H9 (cell line): ENCODE data around the gene CCDC88C. TPM values are rescaled to one million over a fixed set of nuclear protein-coding genes. Genes with fewer than 3 reads are reported as not detected.

ENCODE experiments used
- DNase-seq: peaks from one replicate; pipeline ENCODE4 v3.0.0-alpha.2; 2017
- H2AFZ ChIP-seq: one replicate; pipeline ENCODE4 v1.6.1; 2013; ENCODE audit warnings: mild to moderate bottlenecking, low read length, control low read depth, moderate library complexity
- H2AK5ac ChIP-seq: 2 replicates; pipeline ENCODE4 v1.6.1; 2013; ENCODE audit warnings: low read length, control low read depth, mixed read lengths; ENCODE audit not compliant: insufficient read length
- H2BK120ac ChIP-seq: one replicate; pipeline ENCODE4 v1.6.1; 2013; ENCODE audit warnings: low read depth, mild to moderate bottlenecking, low read length, control low read depth, inconsistent platforms; ENCODE audit not compliant: poor library complexity, severe bottlenecking
- H2BK12ac ChIP-seq: 2 replicates; pipeline ENCODE4 v1.6.1; 2013; ENCODE audit warnings: low read length, control low read depth, mixed read lengths, low read depth; ENCODE audit not compliant: insufficient read length
- H2BK15ac ChIP-seq: 2 replicates; pipeline ENCODE4 v1.6.1; 2013; ENCODE audit warnings: low read depth, low read length, control low read depth
- H2BK20ac ChIP-seq: one replicate; pipeline ENCODE4 v1.6.1; 2013; ENCODE audit warnings: low read depth, mild to moderate bottlenecking, low read length, control low read depth, inconsistent platforms; ENCODE audit not compliant: poor library complexity, severe bottlenecking
- H2BK5ac ChIP-seq: 2 replicates; pipeline ENCODE4 v1.6.1; 2013; ENCODE audit warnings: low read length, control low read depth, mixed read lengths; ENCODE audit not compliant: insufficient read length
- H3K14ac ChIP-seq: 2 replicates; pipeline ENCODE4 v1.6.1; 2013; ENCODE audit warnings: low read length, control low read depth; ENCODE audit not compliant: insufficient read depth
- H3K18ac ChIP-seq: 2 replicates; pipeline ENCODE4 v1.6.1; 2013; ENCODE audit warnings: low read depth, mild to moderate bottlenecking, mixed read lengths, low read length, control low read depth; ENCODE audit not compliant: insufficient read length
- H3K23ac ChIP-seq: 2 replicates; pipeline ENCODE4 v1.6.1; 2013; ENCODE audit warnings: low read length, control low read depth, mixed read lengths, low read depth; ENCODE audit not compliant: insufficient read length
- H3K23me2 ChIP-seq: 2 replicates; pipeline ENCODE4 v1.6.1; 2013; ENCODE audit warnings: low read depth, mild to moderate bottlenecking, mixed read lengths, low read length, control low read depth; ENCODE audit not compliant: insufficient read length, poor library complexity, severe bottlenecking
- H3K27ac ChIP-seq: 2 replicates; pipeline ENCODE4 v1.5.1; 2013; ENCODE audit warnings: low read length, control low read depth, mixed read lengths, low read depth; ENCODE audit not compliant: insufficient read length
- H3K27me3 ChIP-seq: 2 replicates; pipeline ENCODE4 v1.6.1; 2013; ENCODE audit warnings: low read length, control low read depth, inconsistent platforms; ENCODE audit not compliant: insufficient read depth
- H3K4ac ChIP-seq: 2 replicates; pipeline ENCODE4 v1.6.1; 2013; ENCODE audit warnings: low read depth, mild to moderate bottlenecking, control low read depth, inconsistent platforms, low read length, moderate library complexity
- H3K4me1 ChIP-seq: 2 replicates; pipeline ENCODE4 v1.6.1; 2013; ENCODE audit warnings: low read length, control low read depth, inconsistent platforms; ENCODE audit not compliant: insufficient read depth
- H3K4me2 ChIP-seq: 2 replicates; pipeline ENCODE4 v1.6.1; 2013; ENCODE audit warnings: low read length, control low read depth, mixed read lengths; ENCODE audit not compliant: insufficient read length, insufficient read depth
- H3K56ac ChIP-seq: 2 replicates; pipeline ENCODE4 v1.6.1; 2013; ENCODE audit warnings: low read depth, mild to moderate bottlenecking, mixed read lengths, low read length, control low read depth; ENCODE audit not compliant: insufficient read length
- H3K79me1 ChIP-seq: 2 replicates; pipeline ENCODE4 v1.6.1; 2013; ENCODE audit warnings: low read depth, mild to moderate bottlenecking, moderate library complexity, low read length, control low read depth, inconsistent platforms; ENCODE audit not compliant: insufficient read depth, poor library complexity, severe bottlenecking
- H3K79me2 ChIP-seq: 2 replicates; pipeline ENCODE4 v1.6.1; 2013; ENCODE audit warnings: low read length, control low read depth, inconsistent platforms; ENCODE audit not compliant: insufficient read depth
- H3K9ac ChIP-seq: 2 replicates; pipeline ENCODE4 v1.6.1; 2013; ENCODE audit warnings: low read length, control low read depth, mixed read lengths; ENCODE audit not compliant: insufficient read length; ENCODE audit errors: extremely low read depth
- H3K9me3 ChIP-seq: one replicate; pipeline ENCODE4 v1.6.1; 2013; ENCODE audit warnings: low read depth, low read length, inconsistent platforms; ENCODE audit not compliant: control insufficient read depth
- H3T11ph ChIP-seq: one replicate; pipeline ENCODE4 v1.6.1; 2013; ENCODE audit warnings: mild to moderate bottlenecking, low read length, control low read depth, inconsistent platforms
- H4K20me1 ChIP-seq: one replicate; pipeline ENCODE4 v1.6.1; 2013; ENCODE audit not compliant: control insufficient read depth, insufficient read length, insufficient read depth
- H4K5ac ChIP-seq: 2 replicates; pipeline ENCODE4 v1.6.1; 2013; ENCODE audit warnings: low read depth, mild to moderate bottlenecking, mixed read lengths, low read length, control low read depth; ENCODE audit not compliant: insufficient read length
- H4K8ac ChIP-seq: replicated peaks from 2 replicates; pipeline ENCODE4 v1.6.1; 2013; ENCODE audit warnings: low read length, control low read depth, mixed read lengths, low read depth; ENCODE audit not compliant: insufficient read length
- H4K91ac ChIP-seq: 2 replicates; pipeline ENCODE4 v1.6.1; 2013; ENCODE audit warnings: low read depth, mild to moderate bottlenecking, moderate library complexity, mixed read lengths, low read length, control low read depth; ENCODE audit not compliant: insufficient read length
- H3K27ac Mint-ChIP-seq, 3 experiments: 2 replicates in 2 of 3; 3 replicates in 1 of 3; pipeline ENCODE4 v1.8.0; 2020 to 2021; ENCODE audit warnings: mixed read lengths in 3 of 3, mild to moderate bottlenecking in 1 of 3, moderate library complexity in 1 of 3
- H3K27me3 Mint-ChIP-seq: 2 replicates; pipeline ENCODE4 v1.8.0; 2021; ENCODE audit warnings: low read depth, mild to moderate bottlenecking, moderate library complexity, mixed read lengths
- H3K36me3 Mint-ChIP-seq, 3 experiments: 2 replicates in 2 of 3; 3 replicates in 1 of 3; pipeline ENCODE4 v1.8.0; 2020 to 2021; ENCODE audit warnings: low read depth in 3 of 3, mixed read lengths in 3 of 3; ENCODE audit not compliant: insufficient read depth in 1 of 3
- H3K4me1 Mint-ChIP-seq, 2 experiments: 2 replicates each; pipeline ENCODE4 v1.8.0; 2020; ENCODE audit warnings: mixed read lengths in 2 of 2
- H3K4me3 Mint-ChIP-seq, 2 experiments: 2 replicates in 1 of 2; 3 replicates in 1 of 2; pipeline ENCODE4 v1.8.0; 2020 to 2021; ENCODE audit warnings: mild to moderate bottlenecking in 2 of 2, mixed read lengths in 2 of 2, moderate library complexity in 1 of 2
- H3K9me3 Mint-ChIP-seq, 2 experiments: 2 replicates in 1 of 2; 3 replicates in 1 of 2; pipeline ENCODE4 v1.8.0; 2020; ENCODE audit warnings: mild to moderate bottlenecking in 2 of 2, mixed read lengths in 2 of 2, moderate library complexity in 1 of 2
- WGBS: extraction: QIAGEN DNeasy Blood & Tissue Kit; methylation state at CpG from one replicate; pipeline ENCODE4 v1.1.7; 2013; ENCODE audit warnings: missing lambda C conversion rate, low lambda C conversion rate, mixed read lengths; ENCODE audit not compliant: insufficient read length; ENCODE audit errors: extremely low coverage; 5-methylcytosine and 5-hydroxymethylcytosine counted together
- total RNA-seq: library from RNA; stranded (reverse); gene quantifications from 2 replicates; pipeline ENCODE4 v1.2.1, GENCODE V29; 2021
- TF ChIP-seq, protein P1 (sequence below): fragments of 200-600 bp; sonication (generic); conservative IDR thresholded peaks from 3 replicates; pipeline ENCODE4 v1.8.0; 2021; ENCODE audit warnings: antibody characterized with exemption, mild to moderate bottlenecking

The CCDC88C gene
- total RNA-seq, 1 experiment from 2014 or later: 52.4 TPM

- Histone ChIP-seq H3K79me2 (no peaks in the 10 kb centered on the region), H3K27me3 (no peaks in the 10 kb centered on the region), H2BK15ac (no peak overlapping the region), H2BK5ac (no peak overlapping the region), H3K14ac (no peak overlapping the region), H3K56ac (no peak overlapping the region), H3K9me3 (no peaks in the 10 kb centered on the region), H2BK120ac (no peak overlapping the region), H4K5ac (no peak overlapping the region), H3K4me2 (no peak overlapping the region), H3K79me1 (no peaks in the 10 kb centered on the region), H2BK20ac (no peak overlapping the region), H2AFZ (no peak overlapping the region), H4K8ac (no peak overlapping the region), H3K4ac (no peak overlapping the region), H3K18ac (no peak overlapping the region), H2AK5ac (no peak overlapping the region), H3K27ac (no peak overlapping the region), H3K4me1 (peaks cover 12% of the 10 kb centered on the region; the same call in 1 of the 2 replicates), H3K9ac (no peak overlapping the region), H3K23me2 (no peaks in the 10 kb centered on the region), H3T11ph (no peak overlapping the region), H4K91ac (no peak overlapping the region), H3K23ac (no peak overlapping the region), H2BK12ac (no peak overlapping the region), H4K20me1 (no peaks in the 10 kb centered on the region)
- H3K36me3 Mint-ChIP-seq: peaks cover 33 to 69% (median 59%) of the 10 kb centered on the region in 3 experiments
- no peaks in the 10 kb centered on the region for H3K9me3 Mint-ChIP-seq
- H3K4me1 Mint-ChIP-seq: peaks cover 34 to 43% of the 10 kb centered on the region in 2 experiments
- no peak overlapping the region for H3K27ac Mint-ChIP-seq
- no peak for DNase-seq
- TF ChIP-seq, protein P1, sequence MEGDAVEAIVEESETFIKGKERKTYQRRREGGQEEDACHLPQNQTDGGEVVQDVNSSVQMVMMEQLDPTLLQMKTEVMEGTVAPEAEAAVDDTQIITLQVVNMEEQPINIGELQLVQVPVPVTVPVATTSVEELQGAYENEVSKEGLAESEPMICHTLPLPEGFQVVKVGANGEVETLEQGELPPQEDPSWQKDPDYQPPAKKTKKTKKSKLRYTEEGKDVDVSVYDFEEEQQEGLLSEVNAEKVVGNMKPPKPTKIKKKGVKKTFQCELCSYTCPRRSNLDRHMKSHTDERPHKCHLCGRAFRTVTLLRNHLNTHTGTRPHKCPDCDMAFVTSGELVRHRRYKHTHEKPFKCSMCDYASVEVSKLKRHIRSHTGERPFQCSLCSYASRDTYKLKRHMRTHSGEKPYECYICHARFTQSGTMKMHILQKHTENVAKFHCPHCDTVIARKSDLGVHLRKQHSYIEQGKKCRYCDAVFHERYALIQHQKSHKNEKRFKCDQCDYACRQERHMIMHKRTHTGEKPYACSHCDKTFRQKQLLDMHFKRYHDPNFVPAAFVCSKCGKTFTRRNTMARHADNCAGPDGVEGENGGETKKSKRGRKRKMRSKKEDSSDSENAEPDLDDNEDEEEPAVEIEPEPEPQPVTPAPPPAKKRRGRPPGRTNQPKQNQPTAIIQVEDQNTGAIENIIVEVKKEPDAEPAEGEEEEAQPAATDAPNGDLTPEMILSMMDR: no peak
- no peak overlapping the region; a peak in 1 of 5 replicates for H3K4me3 Mint-ChIP-seq
- no CpG with 5 or more reads among the region's 3 CpGs for WGBS
- H3K27me3 Mint-ChIP-seq: no peaks in the 10 kb centered on the region
Measured at GRCh38 chr14:91302391-91302790, 115.2 kb downstream of the CCDC88C start.
